Skeletal muscle cell (primary cell): ENCODE results near the gene ACSL1.

Source experiments
- DNase-seq: peaks from one replicate; pipeline ENCODE4 v3.0.0-alpha.2; 2010; ENCODE audit warnings: low read depth
- H3K4me3 ChIP-seq: 2 replicates; pipeline ENCODE4 v1.5.1; 2011; ENCODE audit warnings: low read depth, mild to moderate bottlenecking, control low read depth, low read length, moderate library complexity

The ACSL1 gene

GRCh38 chr4:184825896-184826690 lies at the start of gene ACSL1:
TSS of gene ACSL1 (minus strand) at chr4:184825968. CDS start at chr4:184803514, 22,454 bp downstream.
- no peak for DNase-seq
- H3K4me3 ChIP-seq = peak within 1 kb of the TSS; percentile 61

DNA sequence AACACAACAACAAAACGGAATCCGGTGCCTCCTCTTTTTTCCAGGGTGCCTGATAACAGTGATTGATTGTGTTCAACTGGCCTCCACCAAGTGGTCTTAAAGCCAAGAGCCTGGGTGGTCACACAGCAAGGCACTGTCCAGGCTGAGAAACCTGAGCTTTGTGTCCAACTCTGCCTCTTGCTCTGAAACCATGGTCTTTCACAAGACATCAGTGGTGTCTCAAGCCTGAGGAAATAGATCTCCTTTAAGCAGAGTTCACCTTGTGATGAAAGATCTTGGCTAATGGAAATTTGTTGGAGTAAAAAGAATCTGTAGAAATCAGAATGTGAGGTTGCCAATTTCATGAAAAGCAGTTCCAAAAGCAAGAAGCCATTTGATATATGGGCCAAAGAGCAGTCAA lies 47.3 kb upstream of the ACSL1 start:
- no peak overlapping the region for H3K4me3 ChIP-seq
- no peak for DNase-seq

- H3K4me3 ChIP-seq = no peak overlapping the region
- no peak for DNase-seq
Observed at GRCh38 chr4:184870718-184871117, 45.0 kb upstream of the ACSL1 start.

DNA sequence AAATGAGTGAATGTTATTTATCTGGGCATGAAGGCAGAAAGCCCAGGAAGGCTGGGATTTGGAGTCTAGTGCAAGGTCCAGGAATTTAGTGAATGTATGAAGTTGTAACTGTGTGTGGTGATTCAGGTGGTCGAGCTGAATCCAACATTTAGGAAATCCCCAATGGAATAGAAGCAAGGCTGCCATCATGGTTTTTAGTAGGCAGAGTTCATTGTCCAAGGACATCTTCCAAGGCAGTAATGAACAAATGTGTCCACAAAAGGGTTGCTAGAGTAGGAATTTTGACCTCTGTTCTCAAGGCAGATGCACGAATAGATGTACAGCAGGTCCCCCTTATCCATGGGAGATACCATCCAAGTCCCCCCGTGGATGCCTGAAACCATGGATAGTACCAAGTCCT lies 42.9 kb upstream of the ACSL1 start:
- no peak for DNase-seq
- H3K4me3 ChIP-seq = no peak overlapping the region

- DNase-seq = no peak
- H3K4me3 ChIP-seq = no peak overlapping the region
Observed at GRCh38 chr4:184863916-184864315, 38.1 kb upstream of the ACSL1 start.

- H3K4me3 ChIP-seq = no peak overlapping the region
- no peak for DNase-seq
Observed at GRCh38 chr4:184861047-184861446, 35.3 kb upstream of the ACSL1 start.

DNA sequence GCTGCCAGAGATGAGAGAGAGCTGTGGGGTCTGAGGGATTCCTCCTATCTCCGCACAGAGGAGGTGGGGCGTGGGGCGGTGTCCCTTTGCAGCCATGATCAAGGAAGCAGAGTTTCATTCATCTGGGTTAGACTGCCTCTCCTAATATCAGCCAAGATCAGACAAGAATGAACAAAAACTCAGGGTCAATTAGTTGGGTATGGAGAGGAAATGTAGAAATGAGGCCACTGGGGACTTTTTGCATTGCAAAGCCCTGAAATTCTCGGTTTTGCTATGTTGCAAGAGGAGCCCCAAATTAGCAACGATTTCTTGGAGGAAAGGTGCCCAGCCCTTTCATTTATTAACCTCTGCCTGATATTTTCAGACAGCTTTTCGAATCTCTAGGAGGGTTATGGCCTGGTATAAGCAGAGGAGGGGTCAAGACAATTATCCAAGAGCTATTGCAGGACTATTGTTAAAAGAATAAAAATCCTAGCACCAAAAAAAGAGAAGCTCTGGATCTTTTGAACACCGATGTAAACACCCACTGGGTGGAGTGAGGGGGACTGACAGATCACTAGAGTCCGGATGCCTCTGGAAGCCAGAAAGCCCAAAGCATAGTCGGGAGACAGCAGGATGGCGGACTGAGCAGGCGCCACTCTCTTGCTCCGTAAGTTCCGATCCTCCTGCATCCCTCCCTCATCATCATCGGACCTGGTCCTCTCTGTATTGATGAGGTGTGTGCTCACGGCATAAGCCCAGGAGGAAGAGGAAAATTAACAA lies 34.4 kb upstream of the ACSL1 start:
- H3K4me3 ChIP-seq = no peak overlapping the region
- DNase-seq = no peak

DNA sequence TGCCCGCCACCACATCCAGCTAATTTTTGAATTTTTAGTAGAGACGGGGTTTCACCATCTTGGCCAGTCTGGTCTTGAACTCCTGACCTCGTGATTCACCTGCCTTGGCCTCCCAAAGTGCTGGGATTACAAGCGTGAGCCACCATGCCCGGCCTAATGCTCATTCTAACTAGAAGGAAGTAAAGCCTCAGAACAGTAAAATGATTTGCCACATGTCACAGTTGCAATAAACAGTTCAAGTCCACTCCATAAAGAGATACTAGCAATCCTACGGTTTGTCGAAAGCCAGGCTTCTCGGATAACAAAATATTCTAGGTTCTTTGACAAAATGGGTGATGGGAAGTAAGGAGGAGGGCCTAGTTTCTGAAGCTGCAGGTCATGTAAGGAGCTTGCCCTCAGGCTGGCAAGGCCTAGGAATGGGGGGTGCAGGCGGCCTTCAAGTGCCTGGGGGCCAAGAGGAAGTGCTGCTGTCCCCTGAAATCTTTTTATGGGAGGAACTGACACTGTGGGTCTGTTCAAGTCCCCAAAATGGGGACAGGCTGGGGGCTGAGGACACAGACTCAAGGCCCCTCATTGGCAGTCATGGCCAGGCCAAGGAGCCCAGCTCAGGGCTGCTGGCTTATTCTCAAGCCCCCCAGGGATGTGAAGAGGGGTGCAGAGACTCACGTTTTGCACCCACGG lies 31.8 kb upstream of the ACSL1 start:
- DNase-seq = no peak
- H3K4me3 ChIP-seq = no peak overlapping the region

- no peak overlapping the region for H3K4me3 ChIP-seq
- DNase-seq = no peak
Observed at GRCh38 chr4:184856277-184856609, 30.5 kb upstream of the ACSL1 start.

DNA sequence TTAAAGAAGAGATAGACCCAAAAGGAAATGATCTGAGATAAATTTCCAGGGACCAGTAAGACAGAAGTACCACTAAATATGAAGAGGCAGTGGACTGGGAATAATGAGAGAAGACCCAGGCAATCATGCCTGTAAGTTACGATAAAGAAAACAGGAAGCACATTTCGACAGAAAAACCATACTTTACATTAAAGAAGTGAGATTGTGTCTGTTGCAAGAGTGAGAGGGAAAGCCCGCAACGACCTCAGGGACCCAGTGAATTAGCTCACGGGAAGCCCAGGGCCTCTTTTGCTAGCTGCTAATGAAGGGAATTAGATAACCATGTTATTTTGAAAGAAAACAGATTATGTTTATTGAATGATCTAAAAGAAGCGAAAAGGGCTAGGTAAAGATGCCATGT lies 28.9 kb upstream of the ACSL1 start:
- H3K4me3 ChIP-seq = no peak overlapping the region
- no peak for DNase-seq

DNA sequence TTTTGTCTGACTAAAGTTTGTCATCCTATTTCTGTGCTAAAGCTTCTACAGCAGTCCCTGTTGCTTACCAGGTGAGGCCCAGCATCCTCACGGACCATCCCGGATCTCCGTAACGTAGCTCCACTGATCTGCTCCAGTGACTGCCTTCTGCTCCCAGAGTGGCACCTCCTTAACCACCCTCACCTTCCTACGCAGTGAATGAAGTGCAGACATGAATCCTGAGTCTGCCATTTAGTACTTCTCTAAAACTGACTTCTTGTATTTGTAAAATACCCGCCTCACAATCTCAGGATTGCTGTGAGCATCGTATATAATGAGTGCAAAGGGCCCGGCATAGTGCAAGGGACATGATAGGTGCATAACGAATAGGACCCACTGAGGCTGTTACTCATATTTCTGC lies 27.7 kb upstream of the ACSL1 start:
- H3K4me3 ChIP-seq = no peak overlapping the region
- DNase-seq = no peak

- no peak for DNase-seq
- no peak overlapping the region for H3K4me3 ChIP-seq
Observed at GRCh38 chr4:184851886-184852285, 26.1 kb upstream of the ACSL1 start.

DNA sequence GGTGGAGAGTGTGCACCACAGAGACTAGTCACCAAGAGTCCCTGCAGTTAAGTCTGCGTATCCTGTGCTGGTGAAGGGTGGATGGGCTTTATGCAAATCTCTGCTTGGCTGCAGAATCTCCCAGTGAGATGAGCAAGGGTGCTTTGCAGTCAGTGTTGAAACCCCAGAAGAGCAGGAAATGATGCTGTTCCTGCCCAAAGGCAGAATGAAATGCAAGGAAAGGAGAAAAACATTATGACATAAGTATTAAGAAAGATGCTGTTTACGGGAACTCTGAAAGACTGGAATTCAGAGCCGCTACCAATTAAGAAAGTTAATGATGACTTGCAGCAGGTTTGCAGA lies 25.4 kb upstream of the ACSL1 start:
- no peak for DNase-seq
- H3K4me3 ChIP-seq = no peak overlapping the region

GRCh38 chr4:184850431-184851199 lies 24.8 kb upstream of the ACSL1 start:
- no peak overlapping the region for H3K4me3 ChIP-seq
- DNase-seq = no peak

- no peak for DNase-seq
- no peak overlapping the region for H3K4me3 ChIP-seq
Observed at GRCh38 chr4:184850018-184850417, 24.2 kb upstream of the ACSL1 start.

DNA sequence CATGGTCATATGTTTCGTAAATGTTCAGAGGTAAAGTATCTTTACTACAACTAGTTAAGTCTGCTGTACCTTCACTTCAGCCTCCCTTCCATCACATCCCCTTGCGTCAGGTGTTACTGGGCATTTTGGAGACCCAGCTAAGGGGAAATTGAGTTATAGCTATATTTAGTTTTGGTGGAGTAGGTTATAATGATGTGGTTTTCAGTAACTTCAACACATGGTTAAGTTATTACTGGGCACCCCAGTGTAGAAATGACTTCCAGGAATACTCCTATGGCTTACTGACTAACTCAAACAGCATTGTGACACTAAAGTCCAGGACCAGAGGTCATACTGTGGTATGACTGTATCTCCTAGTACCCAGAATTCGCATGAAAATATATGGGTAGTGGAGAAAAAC lies 23.4 kb upstream of the ACSL1 start:
- DNase-seq = no peak

DNA sequence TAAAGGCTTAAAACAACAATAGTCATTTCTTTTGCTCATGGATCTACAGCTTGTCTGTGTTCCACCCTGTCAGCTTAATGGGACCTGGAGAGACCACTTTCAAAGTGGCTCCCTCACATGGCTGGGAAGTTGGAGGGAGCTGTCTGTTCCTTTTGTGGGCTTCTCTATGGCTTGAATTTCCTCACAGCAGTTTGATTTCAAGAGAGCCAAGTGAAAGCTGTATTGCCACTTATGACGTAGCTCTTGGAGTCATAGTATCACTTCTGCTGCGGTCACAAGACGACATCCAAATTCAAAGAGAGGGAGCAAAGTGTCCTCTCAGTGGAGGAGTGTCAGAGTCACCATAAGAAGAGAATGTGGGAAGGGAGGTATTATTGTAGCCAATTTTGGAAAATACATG lies 22.7 kb upstream of the ACSL1 start:
- no peak for DNase-seq
- H3K4me3 ChIP-seq = no peak overlapping the region

More for the DNA sequence above, 23.4 kb upstream of the ACSL1 start:
- H3K4me3 ChIP-seq = no peak overlapping the region

- no peak for DNase-seq
- H3K4me3 ChIP-seq = no peak overlapping the region
Observed at GRCh38 chr4:184846531-184846930, 20.8 kb upstream of the ACSL1 start.

DNA sequence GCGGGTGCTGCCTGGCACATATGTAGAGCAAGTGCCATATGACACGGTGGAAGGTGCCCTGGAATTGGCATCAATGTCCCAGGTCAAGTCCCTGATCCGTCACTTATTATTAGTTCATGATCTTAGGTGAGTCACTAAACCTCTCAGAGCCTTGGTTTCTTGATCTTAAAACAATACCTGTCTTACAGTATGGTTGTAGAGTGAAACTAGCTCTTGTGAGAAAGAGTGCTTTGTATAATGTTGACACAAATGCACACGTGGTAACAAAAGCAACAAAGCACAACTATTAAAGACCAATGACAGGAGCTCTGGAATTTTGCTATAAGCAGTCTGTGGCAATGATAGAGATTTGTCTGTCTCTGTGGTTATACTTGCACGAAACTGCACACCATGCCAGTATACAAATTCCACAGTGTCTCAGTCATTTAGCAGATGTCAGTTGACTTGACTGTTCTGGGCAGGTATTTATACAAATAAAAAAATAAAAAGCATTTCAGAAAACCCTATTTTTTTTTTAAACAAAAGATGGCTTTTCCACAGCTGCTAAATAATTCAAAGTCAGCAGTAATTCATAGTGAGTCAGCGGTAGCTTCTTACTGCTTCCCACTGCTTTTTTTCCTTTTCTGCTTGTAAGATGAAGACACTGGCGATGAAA lies 19.7 kb upstream of the ACSL1 start:
- no peak overlapping the region for H3K4me3 ChIP-seq
- peak; percentile 31 for DNase-seq
